ENCODE data around the gene ETV7.

DNA sequence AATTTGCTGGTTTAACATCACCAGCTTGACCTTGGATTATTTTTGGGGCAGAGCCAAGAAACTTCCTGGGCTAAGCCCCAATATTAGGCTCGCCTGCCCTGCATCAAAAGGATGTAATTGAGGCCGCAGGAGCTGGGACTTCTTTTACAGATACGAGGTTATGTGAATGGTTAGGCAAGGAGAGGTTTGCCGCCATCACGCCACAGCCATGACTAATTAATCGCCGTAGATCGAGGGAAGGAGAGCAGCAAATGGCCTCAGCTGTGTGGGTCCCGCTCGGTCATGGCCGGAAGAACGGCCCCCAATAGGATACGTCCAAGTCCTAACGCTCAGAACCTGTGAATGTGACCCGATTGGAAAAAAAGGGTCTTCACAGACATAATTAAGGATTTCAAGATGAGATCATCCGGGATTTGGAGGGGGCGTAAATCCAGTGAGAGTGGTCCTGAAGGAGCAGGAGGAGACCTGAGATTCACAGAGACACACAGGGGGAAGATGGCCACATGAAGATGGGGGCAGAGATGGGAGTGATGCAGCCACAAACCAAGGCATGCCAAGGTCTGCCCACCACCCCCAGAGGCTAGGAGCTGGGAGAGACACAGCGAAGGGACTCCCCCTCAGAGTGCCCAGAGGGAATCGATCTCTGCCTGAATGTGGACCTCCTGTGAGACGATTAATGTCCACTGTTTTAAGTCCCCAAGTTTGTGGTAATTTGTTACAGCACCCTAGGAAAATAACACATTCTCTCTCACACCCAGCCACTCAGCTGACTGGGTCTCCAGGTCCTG, 40.8 kb downstream of the ETV7 start:
- TF ChIP-seq BHLHE40 (IDR thresholded peaks at IDR 0.05; ENCODE audit: borderline replicate concordance) (no peak), FOXM1 (IDR thresholded peaks at IDR 0.05; ENCODE audit: borderline replicate concordance) (no peak), CTBP1 (IDR thresholded peaks at IDR 0.05; ENCODE audit: borderline replicate concordance) (no peak), FOXA1 (IDR thresholded peaks at IDR 0.05) (no peak), ELF4 (IDR thresholded peaks at IDR 0.05) (no peak), HDGF (IDR thresholded peaks at IDR 0.05; ENCODE audit: borderline replicate concordance) (no peak), ZNF384 (IDR thresholded peaks at IDR 0.05) (no peak), SUZ12 (IDR thresholded peaks at IDR 0.05) (no peak), ARNT (IDR thresholded peaks at IDR 0.05) (no peak), FOXK2 (IDR thresholded peaks at IDR 0.05) (no peak), SP1 (IDR thresholded peaks at IDR 0.05) (no peak), TARDBP (IDR thresholded peaks at IDR 0.05) (no peak), NFRKB (IDR thresholded peaks at IDR 0.05) (no peak), LEF1 (IDR thresholded peaks at IDR 0.05; ENCODE audit: borderline replicate concordance) (no peak)

Measured in HEK293T (cell line).